SK-N-SH (cell line): ENCODE results near the gene RBM12. TPM values are rescaled to one million over a fixed set of nuclear protein-coding genes. Genes with fewer than 3 reads are reported as not detected.

ENCODE experiments used
- CTCF ChIA-PET: fragments of 300-600, 350-600 bp; formaldehyde crosslinking; extraction: SDS; loops from one replicate; lab custom pipeline; 2021; lab: Yijun Ruan, JAX
- POLR2A ChIA-PET: fragments of 350-600 bp; sonication (Branson Sonifier 250); formaldehyde crosslinking; extraction: SDS; loops from one replicate; lab custom pipeline; 2020; ENCODE audit warnings: antibody characterized with exemption, inconsistent platforms; lab: Yijun Ruan, JAX
- DNase-seq: peaks from one replicate; pipeline ENCODE4 v3.0.0; 2012
- H2AFZ ChIP-seq: fragments of 200-600 bp; sonication (generic); 2 replicates; pipeline ENCODE4 v1.8.1; 2016; ENCODE audit warnings: antibody characterized with exemption, mild to moderate bottlenecking, low read depth
- H3F3A ChIP-seq: fragments of 200-600 bp; sonication (generic); replicated peaks from 2 replicates; pipeline ENCODE3; 2016; ENCODE audit warnings: antibody characterized with exemption, mild to moderate bottlenecking; ENCODE audit not compliant: insufficient read depth
- H3K27ac ChIP-seq, 2 experiments: fragments of 200-500 bp in 1 of 2; fragments of 200-600 bp in 1 of 2; sonication (Bioruptor generic) in 1 of 2; sonication (generic), shearing (Covaris generic) in 1 of 2; 2 replicates each; pipeline versions ENCODE4 v1.5.1 to v1.6.1; 2014 to 2016; ENCODE audit warnings: low read depth in 2 of 2, inconsistent platforms in 1 of 2, low read length in 1 of 2, mild to moderate bottlenecking in 1 of 2, mixed read lengths in 1 of 2
- H3K27me3 ChIP-seq: fragments of 200-600 bp; sonication (generic), shearing (Covaris generic); 2 replicates; pipeline ENCODE4 v1.6.1; 2016; ENCODE audit warnings: mixed run types; ENCODE audit not compliant: insufficient read depth
- H3K36me3 ChIP-seq, 2 experiments: fragments of 200-500 bp in 1 of 2; fragments of 200-600 bp in 1 of 2; sonication (Bioruptor generic) in 1 of 2; sonication (generic) in 1 of 2; replicated peaks in 1 of 2; 2 replicates each; pipeline versions ENCODE3 to v1.5.1; 2014 to 2016; ENCODE audit warnings: low read length in 1 of 2, mild to moderate bottlenecking in 1 of 2; ENCODE audit not compliant: insufficient read depth in 2 of 2, control insufficient read depth in 1 of 2
- H3K4me1 ChIP-seq, 2 experiments: fragments of 200-500 bp in 1 of 2; fragments of 200-600 bp in 1 of 2; sonication (Bioruptor generic) in 1 of 2; sonication (generic), shearing (Covaris generic) in 1 of 2; 2 replicates each; pipeline versions ENCODE4 v1.5.1 to v1.6.1; 2014 to 2016; ENCODE audit warnings: low read depth in 1 of 2, low read length in 1 of 2, mixed run types in 1 of 2; ENCODE audit not compliant: insufficient read depth in 2 of 2, control insufficient read depth in 1 of 2
- H3K4me2 ChIP-seq: fragments of 200-600 bp; sonication (generic), shearing (Covaris generic); 2 replicates; pipeline ENCODE4 v1.6.1; 2017; ENCODE audit warnings: mixed run types
- H3K4me3 ChIP-seq, 2 experiments: fragments of 200-500 bp in 1 of 2; fragments of 200-600 bp in 1 of 2; sonication (Bioruptor generic) in 1 of 2; sonication (generic), shearing (Covaris generic) in 1 of 2; 2 replicates each; pipeline versions ENCODE4 v1.5.1 to v1.8.1; 2014 to 2016; ENCODE audit warnings: low read depth in 2 of 2, inconsistent platforms in 1 of 2, low read length in 1 of 2, mild to moderate bottlenecking in 1 of 2, mixed read lengths in 1 of 2, moderate library complexity in 1 of 2
- H3K79me2 ChIP-seq: fragments of 200-600 bp; sonication (generic); 2 replicates; pipeline ENCODE4 v1.8.1; 2017; ENCODE audit warnings: mild to moderate bottlenecking; ENCODE audit not compliant: insufficient read depth
- H3K9ac ChIP-seq: fragments of 200-600 bp; sonication (generic); 2 replicates; pipeline ENCODE4 v1.6.1; 2017; ENCODE audit warnings: mixed run types
- H3K9me2 ChIP-seq: fragments of 200-600 bp; sonication (generic); 2 replicates; pipeline ENCODE4 v1.6.1; 2017; ENCODE audit warnings: mixed run types
- H3K9me3 ChIP-seq: fragments of 200-600 bp; sonication (generic); 2 replicates; pipeline ENCODE4 v1.6.1; 2017; ENCODE audit warnings: mixed run types, mild to moderate bottlenecking, moderate library complexity
- H4K20me1 ChIP-seq: fragments of 200-600 bp; sonication (generic); 2 replicates; pipeline ENCODE4 v1.6.1; 2017; ENCODE audit warnings: mild to moderate bottlenecking, mixed run types; ENCODE audit not compliant: insufficient read depth
- CHD2 ChIP-seq: fragments of 150-350 bp; IDR thresholded peaks from 2 replicates; pipeline ENCODE4 v1.6.1; 2018; ENCODE audit warnings: low read length; ENCODE audit not compliant: partially characterized antibody
- CTCF ChIP-seq: fragments of 200-600 bp; sonication (generic); IDR thresholded peaks from 2 replicates; pipeline ENCODE4 v1.6.1; 2017; ENCODE audit warnings: antibody characterized with exemption, mild to moderate bottlenecking, moderate library complexity
- ELF1 ChIP-seq: IDR thresholded peaks from 2 replicates; pipeline ENCODE4 v1.4.0; 2012
- EP300 ChIP-seq, 2 experiments: IDR thresholded peaks; 2 replicates each; pipeline versions ENCODE4 v1.4.0 to v1.6.1; 2012; ENCODE audit warnings: borderline replicate concordance in 1 of 2, low read depth in 1 of 2, low read length in 1 of 2
- EZH2phosphoT487 ChIP-seq: fragments of 200-600 bp; sonication (generic); IDR thresholded peaks from 2 replicates; pipeline ENCODE4 v1.6.1; 2017; ENCODE audit warnings: low read depth, mixed run types, mild to moderate bottlenecking, antibody characterized with exemption, moderate library complexity, borderline replicate concordance
- GATA2 ChIP-seq: sonication (generic); formaldehyde crosslinking; IDR thresholded peaks from 2 replicates; pipeline ENCODE4 v1.5.0; 2020; ENCODE audit warnings: mild to moderate bottlenecking, missing genetic modification reagents
- MAX ChIP-seq: IDR thresholded peaks from 2 replicates; pipeline ENCODE4 v1.4.0; 2012; ENCODE audit warnings: low read depth
- MEF2A ChIP-seq: IDR thresholded peaks from 2 replicates; pipeline ENCODE4 v1.4.0; 2012; ENCODE audit warnings: low read depth, borderline replicate concordance
- MXI1 ChIP-seq: IDR thresholded peaks from 2 replicates; pipeline ENCODE4 v1.6.1; 2012; ENCODE audit warnings: mild to moderate bottlenecking, low read depth, low read length, improper control_type of control experiment
- NFIC ChIP-seq: IDR thresholded peaks from 2 replicates; pipeline ENCODE4 v1.4.0; 2012; ENCODE audit warnings: borderline replicate concordance
- RAD21 ChIP-seq: IDR thresholded peaks from 2 replicates; pipeline ENCODE4 v1.6.1; 2012; ENCODE audit warnings: mild to moderate bottlenecking, low read length
- RCOR1 ChIP-seq: fragments of 150-350 bp; IDR thresholded peaks from 2 replicates; pipeline ENCODE4 v1.6.1; 2017; ENCODE audit warnings: antibody characterized with exemption, low read length
- RXRA ChIP-seq: IDR thresholded peaks from 2 replicates; pipeline ENCODE4 v1.4.0; 2012; ENCODE audit warnings: low read depth, mild to moderate bottlenecking, borderline replicate concordance
- SMC3 ChIP-seq: IDR thresholded peaks from 2 replicates; pipeline ENCODE4 v1.6.1; 2012; ENCODE audit warnings: low read depth, low read length, improper control_type of control experiment
- TCF12 ChIP-seq: IDR thresholded peaks from 2 replicates; pipeline ENCODE4 v1.4.0; 2012
- USF1 ChIP-seq: IDR thresholded peaks from 2 replicates; pipeline ENCODE4 v1.4.0; 2012; ENCODE audit warnings: low read depth, borderline replicate concordance
- YY1 ChIP-seq: IDR thresholded peaks from 2 replicates; pipeline ENCODE4 v1.4.0; 2012; ENCODE audit warnings: low read depth, mild to moderate bottlenecking
- WGBS: methylation state at CpG from one replicate; pipeline ENCODE4 v1.1.6; 2017; ENCODE audit warnings: low lambda C conversion rate; 5-methylcytosine and 5-hydroxymethylcytosine counted together
- polyA plus RNA-seq, 3 experiments: library from polyadenylated mRNA; depleted of rRNA; stranded (reverse); fragments of >200 nt; gene quantifications; 2 replicates each; pipeline ENCODE4 v1.2.3, GENCODE V29; 2012
- TF ChIP-seq, protein P1 (sequence below): fragments of 150-350 bp; IDR thresholded peaks from 2 replicates; pipeline ENCODE4 v1.6.1; 2016; ENCODE audit warnings: mild to moderate bottlenecking, low read depth, low read length
- TF ChIP-seq, protein P2 (sequence below): IDR thresholded peaks from 2 replicates; pipeline ENCODE4; 2012

RBM12 gene
- polyA plus RNA-seq, 1 of the 3 experiments (the other 2 are of a cell fraction), result 41.9 TPM

- TF ChIP-seq RXRA (no peak), SMC3 (no peak), NFIC (no peak), ELF1 (no peak)
- H3K27ac ChIP-seq, result peak overlapping the region; percentile 88 to 89
- no peaks in the 10 kb centered on the region for H3K9me3 ChIP-seq
- H3K4me2 ChIP-seq, result peak overlapping the region; percentile 92
- H3F3A ChIP-seq, result peaks cover 53% of the 10 kb centered on the region
- 22% methylated on average over 6 of the region's 6 CpGs for WGBS
- H3K4me3 ChIP-seq, result peak overlapping the region; percentile 82 to 90
- peaks cover 44 to 63% of the 10 kb centered on the region in 2 experiments for H3K36me3 ChIP-seq
- peaks cover 0 to 16% of the 10 kb centered on the region in 2 experiments; a peak in 3 of 4 replicates for H3K4me1 ChIP-seq
- H4K20me1 ChIP-seq, result peaks cover 26% of the 10 kb centered on the region
- H3K27me3 ChIP-seq, result no peaks in the 10 kb centered on the region
- H2AFZ ChIP-seq, result peak overlapping the region; percentile 97; the same call in 1 of the 2 replicates
- peaks cover 73% of the 10 kb centered on the region for H3K79me2 ChIP-seq
- H3K9me2 ChIP-seq, result no peaks in the 10 kb centered on the region
- peak overlapping the region; percentile 95 for H3K9ac ChIP-seq
- ChIA-PET POLR2A (interaction anchor here (0.8 to 2.1 kb wide), 3 partner anchors 11 to 42 kb away, joined by 3 to 17 read pairs (median 3); partner anchors contain the start of gene RBM39), CTCF (interaction anchor here (0.8 to 4.7 kb wide), 7 partner anchors 11 to 247 kb away, joined by 3 to 18 read pairs (median 5); partner anchors contain the start of genes CPNE1, RBM12 and RBM39)
- no peak for DNase-seq
These were observed 35.4 kb upstream of the RBM12 start for GRCh38 chr20:35699957-35700624.

- Histone ChIP-seq H3K79me2 (peaks cover 66% of the 10 kb centered on the region; the same call in 1 of the 2 replicates), H3K4me2 (peak within 1 kb of the TSS; percentile 92), H3K9me3 (no peaks in the 10 kb centered on the region), H3K9me2 (no peaks in the 10 kb centered on the region), H3K4me1 (peaks cover 0 to 16% of the 10 kb centered on the region in 2 experiments; a peak in 3 of 4 replicates), H3K36me3 (peaks cover 39 to 63% of the 10 kb centered on the region in 2 experiments), H4K20me1 (peaks cover 18% of the 10 kb centered on the region), H3K27ac (peak within 1 kb of the TSS; percentile 88 to 89), H3K4me3 (peak within 1 kb of the TSS; percentile 82 to 90), H3F3A (peaks cover 46% of the 10 kb centered on the region), H2AFZ (peak within 1 kb of the TSS; percentile 97), H3K9ac (peak within 1 kb of the TSS; percentile 95), H3K27me3 (no peaks in the 10 kb centered on the region)
- 1% methylated on average over 9 of the region's 81 CpGs for WGBS
- peak; percentile 97 for DNase-seq
- CTCF ChIA-PET, result interaction anchor here (0.8 to 4.7 kb wide), 7 partner anchors 12 to 248 kb away, joined by 3 to 18 read pairs (median 5); partner anchors contain the start of genes CPNE1, RBM12 and RBM39
- POLR2A ChIA-PET, result interaction anchor here (0.6 to 2.1 kb wide), 5 partner anchors 11 to 83 kb away, joined by 3 to 17 read pairs (median 3); partner anchors contain the start of gene RBM39
- TF ChIP-seq MAX, result no peak
- peak; percentile 96 for TF ChIP-seq MXI1
- peak; percentile 81 for TF ChIP-seq ELF1
- TF ChIP-seq, protein P1, sequence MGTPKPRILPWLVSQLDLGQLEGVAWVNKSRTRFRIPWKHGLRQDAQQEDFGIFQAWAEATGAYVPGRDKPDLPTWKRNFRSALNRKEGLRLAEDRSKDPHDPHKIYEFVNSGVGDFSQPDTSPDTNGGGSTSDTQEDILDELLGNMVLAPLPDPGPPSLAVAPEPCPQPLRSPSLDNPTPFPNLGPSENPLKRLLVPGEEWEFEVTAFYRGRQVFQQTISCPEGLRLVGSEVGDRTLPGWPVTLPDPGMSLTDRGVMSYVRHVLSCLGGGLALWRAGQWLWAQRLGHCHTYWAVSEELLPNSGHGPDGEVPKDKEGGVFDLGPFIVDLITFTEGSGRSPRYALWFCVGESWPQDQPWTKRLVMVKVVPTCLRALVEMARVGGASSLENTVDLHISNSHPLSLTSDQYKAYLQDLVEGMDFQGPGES, result no peak
- no peak for TF ChIP-seq EZH2phosphoT487
- no peak for TF ChIP-seq RXRA
- 0 out of 2 replicates have a peak, but pooled peaks have one; percentile 47 for TF ChIP-seq YY1
- TF ChIP-seq CHD2, result peak; percentile 80
- no peak for TF ChIP-seq RCOR1
- peak; percentile 11; the same call in 1 of the 2 replicates for TF ChIP-seq RAD21
- TF ChIP-seq GATA2 (CRISPR knock-in tag), result no peak
- TF ChIP-seq TCF12, result no peak
- TF ChIP-seq USF1, result no peak
- 0 out of 4 replicates have a peak, but pooled peaks of 1 of the 2 experiments have one; percentile 13 for TF ChIP-seq EP300 (IDR thresholded peaks at IDR 0.05; ENCODE audit: borderline replicate concordance in 1 of 2, low read depth in 1 of 2, low read length in 1 of 2)
- TF ChIP-seq, protein P2, sequence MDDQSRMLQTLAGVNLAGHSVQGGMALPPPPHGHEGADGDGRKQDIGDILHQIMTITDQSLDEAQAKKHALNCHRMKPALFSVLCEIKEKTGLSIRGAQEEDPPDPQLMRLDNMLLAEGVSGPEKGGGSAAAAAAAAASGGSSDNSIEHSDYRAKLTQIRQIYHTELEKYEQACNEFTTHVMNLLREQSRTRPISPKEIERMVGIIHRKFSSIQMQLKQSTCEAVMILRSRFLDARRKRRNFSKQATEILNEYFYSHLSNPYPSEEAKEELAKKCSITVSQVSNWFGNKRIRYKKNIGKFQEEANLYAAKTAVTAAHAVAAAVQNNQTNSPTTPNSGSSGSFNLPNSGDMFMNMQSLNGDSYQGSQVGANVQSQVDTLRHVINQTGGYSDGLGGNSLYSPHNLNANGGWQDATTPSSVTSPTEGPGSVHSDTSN, result no peak
- no peak for TF ChIP-seq MEF2A
- peak; percentile 23 for TF ChIP-seq CTCF
These were observed 34.6 kb upstream of the RBM12 start, which contains the start of the genes NFS1 and ROMO1 for GRCh38 chr20:35699127-35699956. Gene NFS1 (minus strand): TSS chr20:35699352. CDS start chr20:35699288, 64 bp downstream. Gene ROMO1 (plus strand): TSS chr20:35699405. CDS start chr20:35699633, 228 bp downstream.
